ENCODE data around the gene NPHP4.
"Not testable (repeated sequence)": the region's sequence is repeated elsewhere in the genome, so short reads cannot be mapped to it uniquely, and the experiment has no call there.

The NPHP4 gene

DNA sequence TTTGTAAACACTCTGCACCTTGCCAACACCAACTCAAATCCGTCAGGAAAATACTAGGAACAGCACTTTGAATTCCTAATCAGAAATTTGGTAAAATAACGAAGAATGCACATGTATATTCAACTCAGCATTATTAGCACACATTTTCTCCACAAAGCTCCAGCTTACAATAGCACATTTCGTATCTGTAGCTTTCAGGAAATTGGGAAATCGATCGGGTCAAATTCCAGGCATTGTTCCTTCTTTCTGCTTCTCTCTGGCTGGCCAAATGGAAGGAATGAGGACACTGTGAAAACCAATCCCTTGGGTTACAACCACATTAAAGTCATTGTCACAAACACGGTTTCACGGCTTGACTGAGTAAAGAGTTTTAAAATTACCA is 58.6 kb downstream of the NPHP4 start:
- no peak for DNase-seq (ENCODE audit: low read depth)

DNA sequence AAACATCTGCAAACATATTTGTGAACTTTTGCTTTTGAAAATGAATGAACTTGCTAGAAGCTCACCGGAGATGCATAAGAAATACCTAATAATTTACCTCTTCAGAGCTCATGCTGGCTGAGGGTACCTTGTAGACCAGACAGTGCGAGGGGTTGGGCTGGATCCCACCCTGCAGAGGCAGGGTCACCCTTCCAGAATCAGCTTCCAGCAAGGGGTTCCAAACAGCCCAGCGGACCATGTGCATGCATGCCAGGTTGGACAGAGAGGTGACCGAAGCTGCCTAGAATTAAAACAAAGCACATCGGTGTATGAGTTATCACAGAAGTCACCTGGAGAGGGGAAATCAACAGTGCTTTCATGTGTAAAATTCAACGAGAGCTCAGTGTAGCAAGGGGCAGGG is 59.2 kb downstream of the NPHP4 start:
- no peak for DNase-seq (ENCODE audit: low read depth)

- DNase-seq (ENCODE audit: low read depth) = no peak
Measured at GRCh38 chr1:5928714-5929400, 63.4 kb downstream of the NPHP4 start.

- no peak for DNase-seq (ENCODE audit: low read depth)
Measured at GRCh38 chr1:5927506-5928370, 64.5 kb downstream of the NPHP4 start.

GRCh38 chr1:5926686-5927435 is 65.4 kb downstream of the NPHP4 start:
- DNase-seq (ENCODE audit: low read depth) = no peak

GRCh38 chr1:5922700-5923330 is 69.4 kb downstream of the NPHP4 start:
- not testable (repeated sequence) for DNase-seq (ENCODE audit: low read depth)

DNA sequence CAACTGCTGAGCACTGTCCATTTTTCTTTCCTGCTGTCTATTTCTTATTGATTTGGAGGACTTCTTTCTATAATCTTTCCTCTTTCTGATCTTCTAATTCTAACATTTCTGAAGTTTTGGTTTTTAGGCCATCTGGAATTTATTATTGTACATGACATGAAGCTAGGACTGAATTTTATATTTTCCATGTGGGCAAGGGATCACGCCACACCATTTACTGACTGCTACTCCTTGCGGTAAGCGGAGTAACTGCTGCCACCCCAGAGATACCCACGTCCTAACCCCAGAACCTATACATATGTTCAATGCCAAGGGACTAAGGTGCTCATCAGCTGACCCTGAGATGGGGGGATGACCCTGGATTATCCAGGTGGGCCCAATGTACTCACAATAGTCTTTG is 70.6 kb downstream of the NPHP4 start:
- no peak for DNase-seq (ENCODE audit: low read depth)

- DNase-seq (ENCODE audit: low read depth) = no peak
Measured at GRCh38 chr1:5921129-5921528, 71.1 kb downstream of the NPHP4 start.

- DNase-seq (ENCODE audit: low read depth) = no peak
Measured at GRCh38 chr1:5920201-5920600, 72.0 kb downstream of the NPHP4 start.

- DNase-seq (ENCODE audit: low read depth) = no peak
Measured at GRCh38 chr1:5918275-5918649, 74.0 kb downstream of the NPHP4 start.

DNA sequence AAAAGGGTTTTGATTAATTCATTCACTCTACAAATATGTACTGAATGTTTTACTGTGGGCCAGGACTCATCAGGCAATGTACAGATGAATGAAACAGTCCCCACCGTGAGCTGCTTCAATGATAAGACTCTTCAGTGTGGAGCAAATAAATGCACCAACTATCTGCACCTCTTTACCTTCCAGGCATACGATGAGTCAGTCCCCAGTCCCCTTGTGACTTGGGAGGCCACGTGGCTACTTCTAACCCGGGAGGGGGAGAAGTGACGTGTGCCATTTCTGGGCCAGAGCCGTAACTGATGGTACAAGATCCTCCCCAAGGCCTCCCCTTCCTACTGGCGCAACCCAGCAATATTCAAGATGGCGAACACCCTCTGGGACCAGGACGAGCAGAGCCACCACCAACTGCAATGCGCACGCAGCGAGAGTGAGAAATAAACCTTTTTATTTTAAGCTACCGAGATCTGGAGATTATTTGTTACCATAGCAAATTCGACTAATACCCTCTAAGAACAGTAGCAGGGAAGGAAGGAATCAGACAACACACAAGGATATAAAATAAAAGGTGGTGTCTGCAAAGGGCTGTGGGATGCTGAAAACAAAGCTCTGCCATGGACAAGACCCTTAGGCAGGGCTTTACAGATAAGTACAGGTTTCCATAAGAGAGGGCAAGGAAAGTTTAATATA is 74.5 kb downstream of the NPHP4 start:
- DNase-seq (ENCODE audit: low read depth) = no peak

GRCh38 chr1:5917281-5917590 is 75.0 kb downstream of the NPHP4 start:
- no peak for DNase-seq (ENCODE audit: low read depth)

DNA sequence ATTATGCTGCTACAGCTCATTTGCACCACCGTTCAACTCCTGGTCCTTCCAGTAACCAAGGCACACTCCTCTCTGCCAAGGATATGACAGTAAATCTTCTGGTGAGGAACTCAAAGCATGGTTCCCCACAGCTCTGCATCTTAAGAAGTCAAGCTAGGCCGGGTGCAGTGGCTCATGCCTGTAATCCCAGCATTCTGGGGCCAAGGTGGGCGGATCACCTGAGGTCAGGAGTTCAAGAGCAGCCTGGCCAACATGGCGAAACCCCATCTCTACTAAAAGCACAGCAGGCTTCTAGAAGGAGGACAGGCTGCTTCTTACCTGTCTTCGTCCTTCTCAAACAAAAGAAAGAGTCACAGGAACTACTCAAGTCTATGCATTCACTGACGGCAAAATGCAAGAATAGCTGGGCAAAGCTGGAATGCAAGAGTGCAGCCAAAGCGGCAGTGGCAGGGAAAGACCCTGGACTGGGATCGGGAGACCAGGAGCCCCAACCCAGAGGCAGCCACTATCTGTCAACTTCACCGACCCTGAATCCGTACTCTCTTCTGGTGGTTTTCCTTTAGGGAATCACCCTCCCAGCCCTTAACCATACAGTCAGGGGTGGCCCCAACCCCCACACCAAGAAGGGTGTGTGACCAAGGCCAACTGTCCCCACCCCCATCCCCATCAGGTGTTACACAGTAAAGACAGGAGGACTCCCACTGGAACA is 75.5 kb downstream of the NPHP4 start:
- no peak for DNase-seq (ENCODE audit: low read depth)

DNA sequence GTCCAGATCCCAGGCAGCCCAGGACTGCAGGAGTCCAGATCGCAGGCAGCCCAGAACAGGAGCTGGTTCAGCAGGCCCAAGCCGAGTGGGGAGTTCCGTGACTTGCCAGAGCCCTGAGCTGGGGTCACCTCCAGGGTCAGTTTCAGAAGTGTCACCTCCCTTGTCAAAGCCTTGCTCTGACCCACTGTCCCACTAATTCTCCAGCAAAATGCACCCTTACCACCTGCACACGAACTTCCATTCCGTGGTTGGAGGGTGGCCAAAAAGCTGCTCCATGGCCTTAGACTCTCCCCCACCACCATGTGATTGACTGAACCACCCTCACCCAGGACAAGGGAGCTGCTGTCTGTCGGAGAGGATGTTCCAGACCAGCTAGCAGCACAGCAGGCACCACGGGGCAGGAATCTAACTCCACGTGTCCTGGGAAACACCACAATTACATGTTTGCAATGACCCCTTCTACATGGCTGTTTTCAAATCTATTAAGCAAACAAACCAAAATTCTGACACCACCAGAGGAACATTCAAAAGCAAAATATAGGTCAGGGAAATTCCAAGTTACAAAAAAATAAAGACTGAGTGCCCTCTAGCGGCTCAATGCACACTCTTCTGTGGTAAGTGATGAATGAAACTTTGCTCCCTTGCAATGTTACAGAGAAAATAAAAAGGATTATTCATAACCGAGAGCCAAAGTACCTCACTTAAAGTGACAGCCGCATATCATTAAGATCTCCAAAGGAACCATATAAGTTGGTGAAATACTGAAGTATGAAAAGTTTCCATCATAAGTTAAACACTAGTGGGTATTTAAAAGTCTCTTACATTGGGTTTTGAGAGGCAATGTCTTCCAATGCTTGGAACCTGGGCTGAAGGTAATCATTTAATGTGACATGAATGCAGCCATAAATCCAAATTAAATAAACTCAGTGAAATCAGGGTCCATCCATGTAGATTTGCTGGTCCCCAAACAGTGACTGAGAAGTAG is 76.3 kb downstream of the NPHP4 start:
- DNase-seq (ENCODE audit: low read depth) = no peak

GRCh38 chr1:5914676-5915365 is 77.4 kb downstream of the NPHP4 start:
- DNase-seq (ENCODE audit: low read depth) = no peak

DNA sequence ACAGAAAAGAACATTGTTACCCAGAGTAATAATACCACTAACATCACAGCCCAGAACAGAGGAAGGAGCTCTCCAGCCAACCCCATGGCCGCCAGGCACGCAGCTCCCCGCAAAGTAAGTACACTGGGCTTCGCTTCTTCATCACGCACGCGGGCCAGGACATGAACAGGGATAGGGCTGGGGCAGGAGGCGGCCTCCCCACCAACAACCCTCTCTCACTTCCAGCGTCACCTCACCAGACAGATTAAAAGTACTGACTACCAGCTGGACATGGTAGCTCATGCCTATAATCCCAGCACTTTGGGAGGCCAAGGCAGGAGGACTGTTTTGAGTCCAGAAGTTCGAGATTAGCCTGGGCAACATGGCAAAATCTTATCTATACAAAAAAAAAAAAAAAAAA is 78.3 kb downstream of the NPHP4 start:
- no peak for DNase-seq (ENCODE audit: low read depth)

DNA sequence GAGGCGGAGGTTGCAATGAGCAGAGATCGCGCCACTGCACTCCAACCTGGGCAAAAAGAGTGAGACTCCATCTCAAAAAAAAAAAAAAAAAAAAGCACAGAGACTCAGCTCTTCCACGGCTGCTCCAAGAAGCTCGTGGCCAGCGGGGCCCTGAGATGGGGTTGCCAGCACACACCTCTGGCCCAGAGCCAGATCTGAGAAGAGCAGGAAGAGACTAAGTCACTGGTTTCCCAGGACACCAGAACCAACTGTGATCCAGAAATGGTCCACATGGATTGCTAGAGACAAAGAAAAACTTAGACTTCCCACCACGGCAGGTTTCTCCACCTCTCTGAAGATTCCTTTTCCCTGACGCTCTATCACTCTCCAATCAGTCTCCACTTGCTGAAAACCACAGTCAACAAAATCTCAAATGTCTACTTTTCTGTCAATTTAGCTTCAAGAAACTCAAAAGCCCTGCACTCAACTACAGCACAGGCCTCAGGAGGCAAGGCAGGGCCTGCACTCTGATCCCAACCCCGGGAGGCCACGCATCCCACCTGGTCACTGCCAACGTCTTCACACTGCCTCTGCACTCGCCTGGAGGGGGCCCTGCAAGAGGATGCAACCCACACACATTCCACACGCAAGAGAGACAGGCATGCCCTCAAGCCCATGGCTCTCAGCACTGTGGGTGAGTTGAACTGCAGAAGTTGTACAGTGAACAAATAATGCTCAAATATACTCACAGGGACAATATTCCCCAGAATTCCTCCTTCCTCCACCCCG is 79.0 kb downstream of the NPHP4 start:
- DNase-seq (ENCODE audit: low read depth) = no peak

DNA sequence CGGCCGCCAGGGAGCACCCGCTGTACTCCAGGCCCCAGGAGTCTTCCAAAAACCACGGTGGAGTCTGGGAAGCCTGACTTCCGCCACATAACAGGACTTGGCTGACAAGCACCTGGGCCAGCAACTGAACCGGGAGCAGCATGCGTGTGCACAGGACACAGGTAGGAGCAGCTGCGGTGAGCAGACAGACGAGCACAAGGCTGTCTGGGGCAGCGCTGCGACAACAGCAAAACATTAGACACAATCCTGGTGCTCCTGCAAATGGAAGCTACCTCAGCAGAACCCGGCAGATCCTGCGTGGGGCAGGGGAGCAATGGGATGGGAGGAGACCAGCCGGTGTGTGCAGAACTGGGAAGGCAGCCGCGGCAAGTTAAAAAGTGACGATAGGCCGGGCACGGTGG is 80.4 kb downstream of the NPHP4 start:
- DNase-seq (ENCODE audit: low read depth) = no peak

DNA sequence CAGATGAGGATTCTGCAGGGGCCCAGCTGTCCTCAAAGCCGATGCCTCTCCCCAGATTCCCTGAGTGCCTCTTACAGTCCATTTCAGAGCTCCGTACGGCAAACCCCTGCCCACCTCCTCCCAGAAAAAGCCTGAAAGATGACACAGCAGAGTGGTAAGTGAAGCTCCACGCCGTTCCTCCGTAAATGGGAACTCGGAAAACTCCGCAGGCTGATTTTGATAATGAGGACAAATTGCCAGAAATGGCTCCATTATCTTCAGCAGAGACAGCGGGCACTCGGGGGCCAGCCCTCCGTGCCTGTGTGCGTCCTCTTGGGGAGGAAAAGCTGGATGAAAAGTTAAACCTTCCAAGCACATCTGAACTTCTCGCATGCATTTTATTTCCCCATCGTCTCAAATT is 81.1 kb downstream of the NPHP4 start:
- no peak for DNase-seq (ENCODE audit: low read depth)
